ENCODE results near the gene PIK3R5. TPM values are rescaled to one million over a fixed set of nuclear protein-coding genes. Genes with fewer than 3 reads are reported as not detected.

PIK3R5 gene
- total RNA-seq, 2 donors from 2014 or later, result 47.2 to 78.6 TPM

GRCh38 chr17:8884336-8884990, 81.0 kb downstream of the PIK3R5 start:
- no peak for ATAC-seq (replicated peaks)
- Mint-ChIP-seq H3K4me1 (peaks cover 16% of the 10 kb centered on the region), H3K9me3 (no peaks in the 10 kb centered on the region), H3K27me3 (no peaks in the 10 kb centered on the region), H3K36me3 (ENCODE audit: low read depth) (peaks cover 89% of the 10 kb centered on the region), H3K4me3 (no peak overlapping the region), H3K27ac (peak overlapping the region; percentile 82)

DNA sequence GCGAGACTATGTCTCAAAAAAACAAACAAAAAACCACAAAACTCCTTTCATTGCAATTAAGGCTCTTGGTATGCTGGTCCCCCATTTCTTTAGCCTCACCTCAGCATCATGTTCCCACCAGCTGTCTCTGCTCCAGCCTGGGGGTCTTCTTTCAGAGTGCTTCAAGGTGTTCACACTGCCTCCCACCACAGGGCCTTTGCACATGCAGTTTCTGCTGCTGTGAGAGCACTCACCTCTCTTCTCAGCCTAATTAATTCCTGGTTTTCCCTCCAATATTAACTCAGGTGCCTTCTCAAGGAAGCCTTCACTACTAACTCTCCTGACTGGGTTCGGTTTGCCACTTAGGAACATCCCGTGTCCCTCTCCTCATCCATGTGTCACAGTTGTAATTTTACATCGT, 82.2 kb downstream of the PIK3R5 start:
- no peak overlapping the region for H3K4me3 Mint-ChIP-seq
- peak overlapping the region; percentile 82 for H3K27ac Mint-ChIP-seq
- no peaks in the 10 kb centered on the region for H3K9me3 Mint-ChIP-seq
- ATAC-seq (replicated peaks), result no peak
- H3K27me3 Mint-ChIP-seq, result no peaks in the 10 kb centered on the region
- peaks cover 89% of the 10 kb centered on the region for H3K36me3 Mint-ChIP-seq (ENCODE audit: low read depth)
- H3K4me1 Mint-ChIP-seq, result peaks cover 16% of the 10 kb centered on the region

- Mint-ChIP-seq H3K27ac (no peak overlapping the region), H3K36me3 (ENCODE audit: low read depth) (peaks cover 87% of the 10 kb centered on the region), H3K27me3 (no peaks in the 10 kb centered on the region), H3K9me3 (no peaks in the 10 kb centered on the region), H3K4me3 (no peak overlapping the region), H3K4me1 (peaks cover 16% of the 10 kb centered on the region)
- no peak for ATAC-seq (replicated peaks)
Observed at GRCh38 chr17:8881606-8882005, 83.9 kb downstream of the PIK3R5 start.

DNA sequence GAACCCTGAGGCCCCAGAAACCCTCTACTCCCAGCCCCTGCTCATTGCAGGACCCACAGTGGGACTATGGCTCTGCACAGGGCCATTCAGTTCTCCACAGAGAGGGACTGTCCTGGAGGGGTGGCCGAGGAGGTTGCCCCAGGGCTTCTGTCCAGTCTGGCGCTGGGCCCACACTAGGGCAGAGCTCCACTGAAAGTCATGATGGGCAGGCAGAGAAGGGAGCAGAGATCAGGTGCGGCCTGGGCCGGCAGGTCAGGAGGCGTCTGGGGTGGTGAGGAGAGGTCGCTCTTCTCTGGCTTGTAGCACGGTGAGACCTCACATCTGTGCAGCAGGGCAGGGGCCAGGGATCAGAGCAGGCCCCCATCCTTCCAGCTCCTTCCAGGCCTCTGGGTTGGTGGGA, 85.0 kb downstream of the PIK3R5 start:
- H3K36me3 Mint-ChIP-seq (ENCODE audit: low read depth), result peaks cover 79% of the 10 kb centered on the region
- no peak for ATAC-seq (replicated peaks)
- H3K4me3 Mint-ChIP-seq, result no peak overlapping the region
- peaks cover 16% of the 10 kb centered on the region for H3K4me1 Mint-ChIP-seq
- H3K27ac Mint-ChIP-seq, result peak overlapping the region; percentile 73
- no peaks in the 10 kb centered on the region for H3K27me3 Mint-ChIP-seq
- no peaks in the 10 kb centered on the region for H3K9me3 Mint-ChIP-seq

GRCh38 chr17:8879410-8879809, 86.1 kb downstream of the PIK3R5 start:
- Mint-ChIP-seq H3K27me3 (no peaks in the 10 kb centered on the region), H3K4me1 (peaks cover 16% of the 10 kb centered on the region), H3K9me3 (no peaks in the 10 kb centered on the region), H3K4me3 (no peak overlapping the region), H3K36me3 (ENCODE audit: low read depth) (peaks cover 72% of the 10 kb centered on the region), H3K27ac (peak overlapping the region; percentile 73)
- no peak for ATAC-seq (replicated peaks)

- peaks cover 58% of the 10 kb centered on the region for H3K36me3 Mint-ChIP-seq (ENCODE audit: low read depth)
- H3K4me3 Mint-ChIP-seq, result no peak overlapping the region
- peak overlapping the region; percentile 3 for H3K27ac Mint-ChIP-seq
- peaks cover 8% of the 10 kb centered on the region for H3K4me1 Mint-ChIP-seq
- ATAC-seq (replicated peaks), result no peak
- H3K9me3 Mint-ChIP-seq, result no peaks in the 10 kb centered on the region
- no peaks in the 10 kb centered on the region for H3K27me3 Mint-ChIP-seq
Observed at GRCh38 chr17:8877984-8878383, 87.5 kb downstream of the PIK3R5 start.

DNA sequence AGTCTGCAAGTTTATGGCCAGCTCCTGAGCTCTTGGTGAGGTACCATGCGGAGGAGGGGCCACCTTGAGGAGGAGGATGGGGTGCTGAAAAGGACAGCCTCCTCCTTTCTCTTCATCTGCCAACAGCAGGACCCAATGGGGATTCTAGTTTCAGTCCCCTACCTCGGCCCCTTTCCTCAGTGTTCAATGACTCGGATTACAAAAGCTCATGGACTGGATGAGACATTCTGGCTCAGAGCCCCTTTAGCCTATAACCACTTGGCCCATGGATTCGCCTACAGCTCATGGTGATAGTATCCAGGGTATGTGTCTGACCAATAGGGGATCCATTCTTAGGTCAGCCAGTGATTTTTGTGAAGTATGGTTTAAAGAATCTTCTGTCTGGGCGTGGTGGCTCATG, 89.5 kb downstream of the PIK3R5 start:
- no peak overlapping the region for H3K4me3 Mint-ChIP-seq
- ATAC-seq (replicated peaks), result peak; percentile 16
- H3K9me3 Mint-ChIP-seq, result no peaks in the 10 kb centered on the region
- no peak overlapping the region for H3K27ac Mint-ChIP-seq
- no peaks in the 10 kb centered on the region for H3K4me1 Mint-ChIP-seq
- no peaks in the 10 kb centered on the region for H3K27me3 Mint-ChIP-seq
- H3K36me3 Mint-ChIP-seq (ENCODE audit: low read depth), result peaks cover 38% of the 10 kb centered on the region

GRCh38 chr17:8875436-8875835, 90.1 kb downstream of the PIK3R5 start:
- Mint-ChIP-seq H3K9me3 (no peaks in the 10 kb centered on the region), H3K36me3 (ENCODE audit: low read depth) (peaks cover 33% of the 10 kb centered on the region), H3K27me3 (no peaks in the 10 kb centered on the region), H3K27ac (no peak overlapping the region), H3K4me3 (no peak overlapping the region), H3K4me1 (no peaks in the 10 kb centered on the region)
- ATAC-seq (replicated peaks), result no peak

GRCh38 chr17:8873801-8874715, 91.4 kb downstream of the PIK3R5 start:
- no peaks in the 10 kb centered on the region for H3K9me3 Mint-ChIP-seq
- H3K4me1 Mint-ChIP-seq, result peaks cover 2% of the 10 kb centered on the region
- H3K27me3 Mint-ChIP-seq, result no peaks in the 10 kb centered on the region
- no peak overlapping the region for H3K4me3 Mint-ChIP-seq
- no peak for ATAC-seq (replicated peaks)
- peaks cover 19% of the 10 kb centered on the region for H3K36me3 Mint-ChIP-seq (ENCODE audit: low read depth)
- H3K27ac Mint-ChIP-seq, result no peak overlapping the region

DNA sequence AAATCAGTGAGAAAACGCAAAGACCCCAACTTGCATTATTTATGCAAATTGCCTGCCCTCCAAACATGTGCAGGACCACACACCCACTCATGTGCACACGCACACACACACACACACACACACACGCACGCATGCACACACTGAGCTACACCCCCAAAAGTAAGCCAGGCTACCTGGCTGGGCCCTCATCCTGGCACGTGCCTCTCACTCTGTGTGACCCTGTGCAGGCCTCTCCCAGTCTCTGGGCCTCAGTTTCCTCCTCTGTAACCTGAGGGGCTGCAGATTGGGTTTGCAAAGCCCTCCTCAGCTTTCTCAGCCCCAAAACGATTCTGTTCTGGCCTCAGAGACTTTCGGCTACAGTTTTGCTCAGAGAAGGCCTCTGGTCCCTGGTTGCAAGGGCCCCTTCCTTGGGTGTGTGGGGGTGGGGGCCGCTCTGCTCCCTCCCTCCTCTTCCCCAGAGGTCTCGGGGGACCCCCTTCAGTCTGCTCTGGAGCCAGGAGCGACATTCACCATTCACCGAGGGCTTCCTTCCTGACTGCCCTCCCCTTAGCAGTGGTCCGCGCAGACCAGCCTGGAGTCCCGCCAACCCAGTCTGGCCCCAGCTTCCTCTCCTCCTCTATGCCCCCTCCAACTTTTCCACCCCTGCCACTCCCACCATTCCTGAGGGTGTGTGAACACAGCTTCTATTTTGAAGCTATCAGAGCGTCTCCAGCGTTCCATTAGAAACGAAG, 92.6 kb downstream of the PIK3R5 start:
- no peak overlapping the region for H3K4me3 Mint-ChIP-seq
- H3K27ac Mint-ChIP-seq, result no peak overlapping the region
- H3K4me1 Mint-ChIP-seq, result peaks cover 14% of the 10 kb centered on the region
- ATAC-seq (replicated peaks), result no peak
- peaks cover 3% of the 10 kb centered on the region for H3K9me3 Mint-ChIP-seq
- H3K27me3 Mint-ChIP-seq, result peaks cover 3% of the 10 kb centered on the region
- peaks cover 8% of the 10 kb centered on the region for H3K36me3 Mint-ChIP-seq (ENCODE audit: low read depth)

GRCh38 chr17:8872036-8872704, 93.3 kb downstream of the PIK3R5 start:
- no peak overlapping the region for H3K27ac Mint-ChIP-seq
- H3K27me3 Mint-ChIP-seq, result peaks cover 3% of the 10 kb centered on the region
- H3K4me3 Mint-ChIP-seq, result no peak overlapping the region
- ATAC-seq (replicated peaks), result no peak
- H3K36me3 Mint-ChIP-seq (ENCODE audit: low read depth), result peaks cover under 1% of the 10 kb centered on the region
- peaks cover 21% of the 10 kb centered on the region for H3K4me1 Mint-ChIP-seq
- peaks cover 3% of the 10 kb centered on the region for H3K9me3 Mint-ChIP-seq

GRCh38 chr17:8871081-8871581, 94.4 kb downstream of the PIK3R5 start:
- Mint-ChIP-seq H3K9me3 (peaks cover 3% of the 10 kb centered on the region), H3K27me3 (peaks cover 3% of the 10 kb centered on the region), H3K36me3 (ENCODE audit: low read depth) (no peaks in the 10 kb centered on the region), H3K4me1 (peaks cover 21% of the 10 kb centered on the region), H3K4me3 (no peak overlapping the region), H3K27ac (no peak overlapping the region)
- no peak for ATAC-seq (replicated peaks)

- no peak overlapping the region for H3K27ac Mint-ChIP-seq
- peaks cover 3% of the 10 kb centered on the region for H3K27me3 Mint-ChIP-seq
- no peaks in the 10 kb centered on the region for H3K36me3 Mint-ChIP-seq (ENCODE audit: low read depth)
- peaks cover 3% of the 10 kb centered on the region for H3K9me3 Mint-ChIP-seq
- H3K4me3 Mint-ChIP-seq, result no peak overlapping the region
- H3K4me1 Mint-ChIP-seq, result peaks cover 21% of the 10 kb centered on the region
- no peak for ATAC-seq (replicated peaks)
Observed at GRCh38 chr17:8870406-8871040, 95.0 kb downstream of the PIK3R5 start.
